Adrenal gland (tissue), 5 donors: Measurements from ENCODE around the gene DPH3.

Source experiments
- CTCF ChIP-seq, 6 experiments: fragments of 450-650 bp in 4 of 6; fragments of 200-600 bp in 2 of 6; sonication (generic) in 1 of 6; IDR thresholded peaks; 1 replicate in 5 of 6; 2 replicates in 1 of 6; pipeline versions ENCODE4 v1.5.1 to v1.8.0; 2016 to 2021; ENCODE audit warnings: antibody characterized with exemption in 6 of 6, mild to moderate bottlenecking in 2 of 6, moderate library complexity in 1 of 6
- POLR2A ChIP-seq, 2 donors: fragments of 450-650 bp; IDR thresholded peaks; one replicate each; pipeline ENCODE4 v1.6.1; 2017; ENCODE audit warnings: antibody characterized with exemption in 2 of 2, mild to moderate bottlenecking in 2 of 2, moderate library complexity in 1 of 2
- donor health status: DM: no; HTN: no; CAD: no.

- no peak for TF ChIP-seq CTCF (IDR thresholded peaks at IDR 0.05)
- no peak for TF ChIP-seq POLR2A (IDR thresholded peaks at IDR 0.05)
These were observed 30.9 kb downstream of the DPH3 start for GRCh38 chr3:16233806-16234205.
